ENCODE data around the gene AKR1C1.
"Not testable (repeated sequence)": the region's sequence is repeated elsewhere in the genome, so short reads cannot be mapped to it uniquely, and the experiment has no call there.

AKR1C1 gene

DNA sequence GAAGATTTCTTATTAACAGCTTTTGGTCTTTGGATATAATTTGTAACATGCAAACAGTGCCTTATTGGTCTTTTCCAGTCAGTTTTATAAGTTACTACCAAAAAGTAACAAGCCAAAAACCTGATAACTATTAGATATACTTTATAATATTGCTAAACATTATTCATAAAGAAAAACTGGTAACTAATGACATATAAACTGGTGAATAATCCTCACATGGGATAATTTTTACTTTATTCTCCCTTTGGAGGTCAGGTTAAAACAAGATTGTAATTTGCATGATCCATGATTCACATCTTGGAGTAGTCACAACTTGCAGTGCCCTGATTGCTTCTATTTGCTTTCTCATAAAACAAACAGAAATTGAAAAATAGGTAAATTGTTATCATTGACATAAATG is 41.3 kb downstream of the AKR1C1 start:
- H3K79me2 ChIP-seq (ENCODE audit: control insufficient read depth, insufficient read depth, low read length, unreplicated experiment); H3K4me3 ChIP-seq (ENCODE audit: low read depth, low read length); H3K27me3 ChIP-seq (ENCODE audit: insufficient read depth, low read length); H3K36me3 ChIP-seq (ENCODE audit: insufficient read depth, low read length); H3K4me1 ChIP-seq (ENCODE audit: control insufficient read depth, insufficient read depth, low read length, unreplicated experiment); H2AFZ ChIP-seq (ENCODE audit: low read length, unreplicated experiment); H3K27ac ChIP-seq (ENCODE audit: low read depth, low read length): not testable (repeated sequence)

DNA sequence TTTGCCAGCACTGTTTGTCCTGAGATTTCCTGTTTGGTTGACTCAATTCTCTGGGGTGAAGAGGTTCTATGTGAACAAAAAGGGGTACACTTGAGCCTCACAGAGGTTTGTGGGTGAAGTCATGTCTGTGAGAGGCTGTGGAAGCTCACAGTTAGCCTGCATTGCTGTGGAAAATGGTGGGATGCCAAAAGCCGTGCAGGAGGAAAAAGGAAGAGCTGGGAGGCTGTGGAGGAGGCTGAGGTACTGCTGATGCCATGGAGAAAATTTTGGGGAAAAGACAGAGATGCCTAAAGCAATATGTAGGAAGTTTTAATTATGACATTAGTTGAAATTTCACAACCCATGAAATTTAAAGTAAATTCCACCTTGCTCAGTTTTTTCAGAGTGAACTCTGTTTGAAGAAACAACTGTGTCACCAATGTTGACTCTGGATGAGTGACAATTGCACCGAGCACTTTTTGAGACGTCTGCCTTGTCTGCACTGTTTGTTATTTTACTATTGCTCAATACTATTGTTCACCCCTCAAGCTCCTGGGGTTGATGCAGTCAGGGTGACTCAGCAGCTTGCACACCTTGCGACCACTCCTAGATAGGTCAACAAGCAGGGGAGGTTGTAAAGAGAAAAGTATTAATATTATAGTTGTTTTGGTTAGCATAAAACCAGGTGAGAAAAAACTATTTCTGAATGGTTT is 45.8 kb downstream of the AKR1C1 start:
- H3K4me1 ChIP-seq (ENCODE audit: control insufficient read depth, insufficient read depth, low read length, unreplicated experiment); H3K36me3 ChIP-seq (ENCODE audit: insufficient read depth, low read length); H2AFZ ChIP-seq (ENCODE audit: low read length, unreplicated experiment); H3K27ac ChIP-seq (ENCODE audit: low read depth, low read length); H3K27me3 ChIP-seq (ENCODE audit: insufficient read depth, low read length); H3K79me2 ChIP-seq (ENCODE audit: control insufficient read depth, insufficient read depth, low read length, unreplicated experiment); H3K4me3 ChIP-seq (ENCODE audit: low read depth, low read length): not testable (repeated sequence)

DNA sequence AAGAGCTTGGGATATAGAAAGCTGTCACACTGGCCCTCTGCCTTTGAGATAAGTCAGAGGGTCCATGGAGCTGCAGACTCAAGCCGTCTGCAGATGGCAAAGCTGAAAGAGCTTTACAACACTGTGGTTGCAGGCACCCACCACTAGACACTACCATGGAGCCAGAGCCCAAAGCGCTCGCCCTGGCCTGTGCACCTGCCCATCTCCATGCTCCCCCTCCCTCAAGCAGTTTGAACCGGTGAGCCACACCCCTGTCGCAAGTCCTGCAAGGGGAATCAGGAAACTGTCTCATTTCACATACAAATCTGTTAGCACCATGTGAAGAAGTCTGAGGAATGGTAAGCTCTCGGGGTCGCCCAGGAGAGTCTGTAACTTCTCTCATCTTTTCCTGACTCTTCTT is 46.8 kb downstream of the AKR1C1 start:
- not testable (repeated sequence) for H3K4me3 ChIP-seq (ENCODE audit: low read depth, low read length); H3K36me3 ChIP-seq (ENCODE audit: insufficient read depth, low read length); H3K27me3 ChIP-seq (ENCODE audit: insufficient read depth, low read length); H3K4me1 ChIP-seq (ENCODE audit: control insufficient read depth, insufficient read depth, low read length, unreplicated experiment); H3K27ac ChIP-seq (ENCODE audit: low read depth, low read length); H2AFZ ChIP-seq (ENCODE audit: low read length, unreplicated experiment); H3K79me2 ChIP-seq (ENCODE audit: control insufficient read depth, insufficient read depth, low read length, unreplicated experiment)

DNA sequence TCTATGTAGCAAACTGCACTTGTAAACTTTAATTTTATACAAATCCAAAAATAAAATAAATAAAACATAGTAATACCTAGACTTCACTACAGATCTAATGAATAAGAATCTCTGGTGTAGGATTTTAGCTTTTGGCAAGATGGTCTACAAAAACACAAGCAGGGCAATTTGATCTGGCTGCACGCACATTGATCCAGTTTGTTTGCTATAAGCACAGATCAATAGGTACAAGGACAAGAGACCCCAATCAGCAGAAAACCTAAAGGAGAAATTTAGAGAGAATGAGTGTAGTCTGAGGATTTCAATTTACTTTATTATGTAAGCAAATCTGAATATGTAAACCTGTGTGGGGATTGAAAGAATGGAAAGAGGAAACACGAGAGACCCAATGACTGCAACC is 48.2 kb downstream of the AKR1C1 start:
- H3K36me3 ChIP-seq (ENCODE audit: insufficient read depth, low read length); H3K79me2 ChIP-seq (ENCODE audit: control insufficient read depth, insufficient read depth, low read length, unreplicated experiment); H3K27ac ChIP-seq (ENCODE audit: low read depth, low read length); H3K4me3 ChIP-seq (ENCODE audit: low read depth, low read length); H2AFZ ChIP-seq (ENCODE audit: low read length, unreplicated experiment); H3K4me1 ChIP-seq (ENCODE audit: control insufficient read depth, insufficient read depth, low read length, unreplicated experiment); H3K27me3 ChIP-seq (ENCODE audit: insufficient read depth, low read length): not testable (repeated sequence)

DNA sequence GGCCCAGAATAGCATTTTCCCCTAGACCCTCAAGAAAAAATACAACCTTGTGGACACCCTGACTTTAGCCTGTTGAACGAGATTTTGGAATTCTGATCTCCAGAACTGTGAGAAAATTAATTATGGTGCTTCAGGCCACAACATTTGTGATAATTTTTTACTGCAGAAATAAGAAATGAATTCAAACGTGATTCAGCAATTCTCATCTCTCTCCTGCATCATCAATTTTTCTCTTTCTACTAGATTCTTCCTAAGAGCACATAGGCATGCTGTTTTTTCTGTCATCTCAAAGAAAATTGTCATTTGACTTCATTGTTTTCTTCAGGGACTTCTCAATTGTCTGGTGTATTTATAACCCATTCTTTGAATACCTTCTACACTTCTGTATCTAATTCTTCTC is 49.4 kb downstream of the AKR1C1 start:
- H3K4me1 ChIP-seq (ENCODE audit: control insufficient read depth, insufficient read depth, low read length, unreplicated experiment): peaks cover 9% of the 10 kb centered on the region
- no peak overlapping the region for H2AFZ ChIP-seq (ENCODE audit: low read length, unreplicated experiment)
- no peaks in the 10 kb centered on the region for H3K79me2 ChIP-seq (ENCODE audit: control insufficient read depth, insufficient read depth, low read length, unreplicated experiment)
- no peak overlapping the region for H3K27ac ChIP-seq (ENCODE audit: low read depth, low read length)
- H3K4me3 ChIP-seq (ENCODE audit: low read depth, low read length): no peak overlapping the region
- no peaks in the 10 kb centered on the region for H3K36me3 ChIP-seq (ENCODE audit: insufficient read depth, low read length)
- H3K27me3 ChIP-seq (ENCODE audit: insufficient read depth, low read length): no peaks in the 10 kb centered on the region

GRCh38 chr10:5013385-5013784 is 50.2 kb downstream of the AKR1C1 start:
- Histone ChIP-seq H3K27me3 (ENCODE audit: insufficient read depth, low read length) (no peaks in the 10 kb centered on the region), H2AFZ (ENCODE audit: low read length, unreplicated experiment) (no peak overlapping the region), H3K79me2 (ENCODE audit: control insufficient read depth, insufficient read depth, low read length, unreplicated experiment) (no peaks in the 10 kb centered on the region), H3K4me3 (ENCODE audit: low read depth, low read length) (no peak overlapping the region), H3K36me3 (ENCODE audit: insufficient read depth, low read length) (no peaks in the 10 kb centered on the region), H3K27ac (ENCODE audit: low read depth, low read length) (no peak overlapping the region), H3K4me1 (ENCODE audit: control insufficient read depth, insufficient read depth, low read length, unreplicated experiment) (peaks cover 13% of the 10 kb centered on the region)

DNA sequence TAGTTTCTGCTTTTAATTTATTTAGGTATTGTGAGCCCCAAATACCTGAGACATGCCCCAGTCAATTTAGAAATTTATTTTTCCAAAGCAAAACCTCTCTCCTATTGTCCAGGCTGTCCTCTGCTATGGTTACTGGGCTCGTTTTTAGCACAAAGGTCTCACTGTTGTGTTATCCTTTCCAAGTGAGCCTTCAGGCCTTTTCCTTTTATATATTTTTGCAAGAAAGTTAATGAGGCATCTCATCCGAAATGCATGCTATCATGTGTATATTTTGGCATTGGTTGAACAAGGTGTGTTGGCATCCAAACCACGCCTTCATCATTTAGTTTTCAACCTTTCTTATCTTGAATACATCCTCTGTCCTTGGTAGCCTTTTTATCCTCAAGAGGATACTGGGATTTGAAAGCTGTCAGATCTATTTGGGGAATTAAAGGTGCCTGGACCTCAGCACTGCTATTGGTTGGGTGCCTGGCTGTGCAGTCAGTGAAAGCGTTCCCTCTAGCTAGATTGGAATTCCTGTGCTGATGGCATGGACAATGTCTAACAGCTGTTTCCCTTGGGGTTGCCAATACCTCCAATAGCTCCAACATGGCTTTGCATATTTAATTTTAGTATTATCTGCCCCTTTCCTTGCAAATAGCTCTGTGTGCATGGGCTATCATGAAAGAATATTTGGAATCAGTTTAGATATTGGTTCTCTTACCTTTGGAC is 51.1 kb downstream of the AKR1C1 start:
- H3K36me3 ChIP-seq (ENCODE audit: insufficient read depth, low read length); H2AFZ ChIP-seq (ENCODE audit: low read length, unreplicated experiment); H3K27ac ChIP-seq (ENCODE audit: low read depth, low read length); H3K4me3 ChIP-seq (ENCODE audit: low read depth, low read length); H3K79me2 ChIP-seq (ENCODE audit: control insufficient read depth, insufficient read depth, low read length, unreplicated experiment); H3K27me3 ChIP-seq (ENCODE audit: insufficient read depth, low read length): not testable (repeated sequence)
- peaks cover 10% of the 10 kb centered on the region for H3K4me1 ChIP-seq (ENCODE audit: control insufficient read depth, insufficient read depth, low read length, unreplicated experiment)

- Histone ChIP-seq H3K27ac (ENCODE audit: low read depth, low read length) (no peak overlapping the region), H2AFZ (ENCODE audit: low read length, unreplicated experiment) (no peak overlapping the region), H3K4me1 (ENCODE audit: control insufficient read depth, insufficient read depth, low read length, unreplicated experiment) (peaks cover 16% of the 10 kb centered on the region), H3K27me3 (ENCODE audit: insufficient read depth, low read length) (no peaks in the 10 kb centered on the region), H3K4me3 (ENCODE audit: low read depth, low read length) (no peak overlapping the region), H3K36me3 (ENCODE audit: insufficient read depth, low read length) (no peaks in the 10 kb centered on the region), H3K79me2 (ENCODE audit: control insufficient read depth, insufficient read depth, low read length, unreplicated experiment) (no peaks in the 10 kb centered on the region)
These were observed 51.7 kb downstream of the AKR1C1 start for GRCh38 chr10:5014936-5015335.

DNA sequence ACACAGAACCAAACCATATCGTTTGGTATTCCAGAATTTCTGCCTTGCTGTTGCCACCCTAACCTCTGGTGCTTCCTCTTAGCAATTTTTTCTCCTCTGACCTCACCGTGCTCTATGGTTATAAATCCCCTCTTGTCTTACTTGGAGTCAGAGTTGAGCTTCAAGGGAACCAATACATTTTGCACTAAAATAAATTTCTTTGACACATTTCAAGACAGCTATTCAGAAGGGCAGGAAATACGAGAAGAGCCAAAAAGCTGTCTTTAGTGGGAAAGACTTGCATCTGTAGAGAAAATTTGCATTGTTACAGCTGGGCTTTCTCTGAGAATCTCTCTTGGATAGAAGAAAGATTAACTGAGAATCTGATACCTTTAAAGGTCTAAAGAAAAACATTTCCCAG is 54.9 kb downstream of the AKR1C1 start:
- H3K27me3 ChIP-seq (ENCODE audit: insufficient read depth, low read length): no peaks in the 10 kb centered on the region
- H3K79me2 ChIP-seq (ENCODE audit: control insufficient read depth, insufficient read depth, low read length, unreplicated experiment): no peaks in the 10 kb centered on the region
- H2AFZ ChIP-seq (ENCODE audit: low read length, unreplicated experiment): no peak overlapping the region
- no peaks in the 10 kb centered on the region for H3K36me3 ChIP-seq (ENCODE audit: insufficient read depth, low read length)
- no peak overlapping the region for H3K27ac ChIP-seq (ENCODE audit: low read depth, low read length)
- peaks cover 29% of the 10 kb centered on the region for H3K4me1 ChIP-seq (ENCODE audit: control insufficient read depth, insufficient read depth, low read length, unreplicated experiment)
- H3K4me3 ChIP-seq (ENCODE audit: low read depth, low read length): no peak overlapping the region

- H3K79me2 ChIP-seq (ENCODE audit: control insufficient read depth, insufficient read depth, low read length, unreplicated experiment); H3K4me3 ChIP-seq (ENCODE audit: low read depth, low read length); H2AFZ ChIP-seq (ENCODE audit: low read length, unreplicated experiment); H3K27me3 ChIP-seq (ENCODE audit: insufficient read depth, low read length); H3K36me3 ChIP-seq (ENCODE audit: insufficient read depth, low read length): not testable (repeated sequence)
- H3K4me1 ChIP-seq (ENCODE audit: control insufficient read depth, insufficient read depth, low read length, unreplicated experiment): peaks cover 29% of the 10 kb centered on the region
- H3K27ac ChIP-seq (ENCODE audit: low read depth, low read length): peak overlapping the region; percentile 12
These were observed 55.6 kb downstream of the AKR1C1 start for GRCh38 chr10:5018671-5019277.

Data from ACC112 (cell line).